Forelimb muscle (tissue), 1 donor: Measurements from ENCODE around the gene DLG1. TPM values are rescaled to one million over a fixed set of nuclear protein-coding genes. Genes with fewer than 3 reads are reported as not detected.
A peak's percentile ranks its signal among the peaks of the same experiment; 100 is the strongest.

Experiments used
- DNase-seq: peaks from one replicate; pipeline ENCODE4 v3.0.0-alpha.2; 2013; ENCODE audit warnings: low read depth
- polyA plus RNA-seq: library from polyadenylated mRNA; unstranded; fragments of 120-200 nt; gene quantifications from one replicate; pipeline ENCODE4 v1.2.1, GENCODE V29; 2013; ENCODE audit not compliant: insufficient read length

DLG1 gene
- polyA plus RNA-seq, result 42.8 TPM

DNA sequence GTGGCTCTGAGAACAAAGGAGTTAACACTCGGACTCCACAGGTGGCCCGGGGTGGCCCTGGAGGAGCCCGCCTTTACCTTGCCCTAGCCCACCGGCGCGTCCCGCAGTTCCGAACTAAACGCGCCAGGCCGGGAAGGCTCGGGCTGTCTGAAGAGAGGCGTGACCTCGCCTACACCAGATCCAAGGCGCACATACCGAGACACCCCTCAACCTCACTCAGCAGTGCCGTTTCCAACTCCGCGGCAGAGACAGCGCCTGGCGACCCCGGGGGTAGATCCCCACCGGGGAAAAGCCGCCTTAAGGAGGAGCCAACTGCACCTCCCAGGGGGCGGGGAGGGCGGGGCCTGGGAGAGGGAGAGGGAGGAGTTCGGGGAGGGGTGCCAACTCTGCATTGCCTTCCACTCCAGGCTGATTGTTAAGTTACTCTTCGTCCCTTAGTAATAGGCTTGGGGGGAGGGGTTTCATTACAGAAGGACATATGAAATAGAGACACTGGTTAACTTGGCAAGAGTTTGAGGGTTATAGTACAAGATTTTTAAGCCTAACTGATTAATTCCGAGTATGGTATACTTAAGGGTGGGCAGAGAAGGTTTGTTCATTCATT lies at the start of gene DLG1:
DLG1 (minus strand) TSS at position 272 of the 604 bp plus-strand sequence. CDS start 1,408 bp downstream, outside the sequence.
- DNase-seq, result peak; percentile 59

- DNase-seq, result no peak
These were observed 49.6 kb upstream of the DLG1 start for GRCh38 chr3:197348014-197348413.

- no peak for DNase-seq
These were observed 47.0 kb upstream of the DLG1 start for GRCh38 chr3:197345390-197345789.

DNA sequence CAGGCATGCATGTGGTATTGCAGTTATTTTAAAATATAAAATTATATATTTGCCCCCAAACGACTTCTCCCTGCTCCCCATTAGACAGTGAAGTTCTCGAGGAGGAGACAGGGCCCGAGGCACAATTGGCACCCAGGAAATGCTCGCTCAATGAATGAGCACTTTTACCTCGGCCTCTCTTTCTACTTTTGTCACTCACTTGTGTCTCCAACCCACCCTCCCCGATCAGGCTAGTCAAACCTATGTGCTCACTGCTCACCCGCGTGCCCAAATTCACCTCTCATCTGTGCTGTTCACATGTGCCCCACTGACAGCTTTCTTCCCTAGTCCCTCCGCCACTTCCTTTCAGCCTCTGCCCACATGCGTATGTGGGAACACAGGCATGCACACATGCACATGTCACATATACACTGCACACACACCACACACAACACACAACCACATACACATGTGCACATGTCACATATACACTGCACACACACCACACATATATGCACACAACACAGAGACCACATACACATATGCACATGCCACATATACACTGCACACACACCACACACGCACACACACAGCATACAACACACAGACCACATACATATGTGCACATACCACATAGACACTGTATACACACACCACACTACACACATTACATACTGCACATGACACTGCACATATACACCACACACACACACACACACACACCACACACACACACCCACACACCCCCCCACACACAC lies 46.3 kb upstream of the DLG1 start:
- no peak for DNase-seq

DNA sequence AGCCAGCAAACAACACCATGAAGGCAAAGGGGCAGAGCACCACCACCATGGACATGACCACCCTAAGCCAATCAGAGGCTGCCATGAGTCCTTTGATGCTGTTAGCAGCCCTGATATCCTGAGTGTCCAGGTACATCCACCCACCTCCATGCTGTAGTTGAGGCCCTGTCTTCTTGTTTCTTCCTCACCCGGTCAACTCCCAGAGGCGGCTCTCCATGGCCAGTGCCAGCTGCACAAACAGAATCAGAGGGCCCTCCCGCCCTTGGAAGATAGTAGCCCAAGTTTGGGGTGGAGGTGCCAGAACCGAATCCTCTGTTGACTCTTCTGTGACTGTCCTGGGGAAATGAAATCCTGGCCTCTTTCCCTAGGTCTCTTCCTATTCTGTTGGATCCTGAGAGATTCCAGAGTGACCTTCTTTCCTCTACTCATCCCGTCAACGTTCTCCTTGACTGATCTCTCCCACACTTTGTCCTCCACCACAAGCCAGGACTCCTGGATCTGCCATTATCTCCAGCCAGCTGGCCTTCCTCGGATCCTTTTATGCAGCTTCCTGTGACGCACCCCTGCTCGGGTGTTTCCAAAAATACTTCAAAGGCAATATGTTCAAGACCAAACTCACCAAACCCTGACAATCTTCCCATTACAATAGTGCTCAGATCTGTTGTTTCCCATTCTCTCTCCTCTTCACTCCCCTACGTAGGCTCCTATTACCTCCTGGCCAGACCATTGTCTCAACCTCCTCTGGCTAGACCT lies 45.4 kb upstream of the DLG1 start:
- no peak for DNase-seq

- no peak for DNase-seq
These were observed 44.7 kb upstream of the DLG1 start for GRCh38 chr3:197343111-197343510.

GRCh38 chr3:197340521-197340871 lies 42.1 kb upstream of the DLG1 start:
- no peak for DNase-seq

DNA sequence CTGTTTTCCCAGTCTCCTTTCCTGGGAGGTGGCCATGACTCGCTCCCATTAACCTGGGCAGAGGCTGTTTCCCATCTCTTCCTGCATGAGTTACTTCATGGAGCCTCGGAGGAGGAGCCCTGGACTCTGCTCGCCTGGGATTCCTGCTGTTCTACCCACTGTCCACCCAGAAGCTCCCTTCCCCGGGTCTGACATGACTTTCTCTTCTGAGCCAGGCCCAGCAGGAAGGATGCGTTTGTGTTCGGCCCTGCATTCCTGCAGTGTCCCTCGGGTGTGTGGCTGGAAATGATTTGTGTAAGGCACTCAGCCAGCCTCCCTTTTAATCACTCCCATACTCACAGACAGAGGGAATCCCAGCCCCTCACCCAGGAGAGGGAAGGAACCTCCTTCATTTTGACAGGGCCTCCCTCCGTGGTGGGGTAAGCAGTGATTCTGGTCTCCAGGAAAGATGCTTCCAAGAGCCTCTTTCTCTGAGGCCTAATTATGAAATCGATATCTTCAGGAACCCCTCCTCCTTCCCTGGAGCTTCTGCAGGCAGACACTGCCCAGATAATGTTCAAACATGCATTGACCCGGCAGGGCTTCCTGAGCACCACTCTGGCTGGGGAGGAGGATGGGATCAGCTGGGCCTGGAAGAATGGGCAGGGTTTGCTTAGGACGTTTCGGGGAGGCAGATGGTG lies 41.6 kb upstream of the DLG1 start:
- peak; percentile 45 for DNase-seq

DNA sequence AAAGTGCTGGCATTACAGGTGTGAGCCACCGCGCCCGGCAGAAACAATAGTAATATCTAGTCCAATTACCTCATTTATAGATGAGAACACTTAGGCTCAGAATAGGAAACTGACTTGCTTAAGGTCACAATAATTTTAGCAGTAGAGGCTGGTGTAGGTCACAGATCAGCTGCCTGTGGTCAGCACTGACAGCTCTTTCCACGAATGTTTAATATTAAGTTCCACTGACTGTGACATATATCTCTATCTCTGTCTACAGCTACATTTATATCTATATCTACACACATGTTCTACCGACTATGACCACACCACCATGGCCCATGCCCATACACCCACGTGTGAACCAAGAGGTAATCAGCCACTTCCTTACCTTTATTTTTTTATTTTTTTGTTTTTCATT lies 40.2 kb upstream of the DLG1 start:
- no peak for DNase-seq

DNA sequence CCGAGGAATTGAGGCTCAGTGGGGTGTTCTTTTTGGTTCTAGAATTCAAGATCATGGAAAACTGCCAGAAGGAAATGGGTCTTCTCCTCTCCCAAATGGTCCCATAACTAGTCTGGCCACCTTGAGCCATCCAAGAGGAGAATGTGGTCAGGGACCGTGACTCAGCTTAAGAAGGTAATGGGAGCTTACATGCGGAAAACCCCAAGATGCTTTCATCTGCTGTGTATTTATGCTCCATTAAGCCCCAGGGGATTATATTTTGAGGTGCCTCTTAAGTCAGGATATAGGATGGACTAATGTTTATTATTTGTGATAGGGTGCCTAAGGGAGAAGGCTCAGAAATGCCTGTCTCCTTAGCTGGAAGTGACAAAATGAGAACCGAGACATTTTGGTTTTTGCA lies 39.2 kb upstream of the DLG1 start:
- no peak for DNase-seq

GRCh38 chr3:197337214-197337613 lies 38.8 kb upstream of the DLG1 start:
- no peak for DNase-seq

DNA sequence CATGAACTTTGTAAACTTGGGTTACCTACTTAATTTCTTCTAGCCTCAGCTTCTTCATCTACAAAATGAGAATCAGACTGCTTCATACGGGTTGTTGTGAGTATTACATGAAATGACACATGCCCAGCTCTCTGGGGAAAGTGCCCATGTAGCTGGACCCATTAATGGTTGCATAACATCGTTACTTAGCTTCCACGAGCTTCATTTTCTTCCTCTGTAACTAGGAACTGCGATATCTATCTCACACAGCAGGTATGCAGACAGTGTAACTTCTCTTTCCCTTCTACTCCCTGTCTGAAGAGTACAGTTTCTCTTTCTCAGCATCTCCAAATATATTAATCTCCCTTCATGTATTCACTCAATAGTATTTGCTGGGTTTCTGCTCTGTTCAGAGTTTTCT lies 37.9 kb upstream of the DLG1 start:
- no peak for DNase-seq

- no peak for DNase-seq
These were observed 37.2 kb upstream of the DLG1 start for GRCh38 chr3:197335428-197336132.

DNA sequence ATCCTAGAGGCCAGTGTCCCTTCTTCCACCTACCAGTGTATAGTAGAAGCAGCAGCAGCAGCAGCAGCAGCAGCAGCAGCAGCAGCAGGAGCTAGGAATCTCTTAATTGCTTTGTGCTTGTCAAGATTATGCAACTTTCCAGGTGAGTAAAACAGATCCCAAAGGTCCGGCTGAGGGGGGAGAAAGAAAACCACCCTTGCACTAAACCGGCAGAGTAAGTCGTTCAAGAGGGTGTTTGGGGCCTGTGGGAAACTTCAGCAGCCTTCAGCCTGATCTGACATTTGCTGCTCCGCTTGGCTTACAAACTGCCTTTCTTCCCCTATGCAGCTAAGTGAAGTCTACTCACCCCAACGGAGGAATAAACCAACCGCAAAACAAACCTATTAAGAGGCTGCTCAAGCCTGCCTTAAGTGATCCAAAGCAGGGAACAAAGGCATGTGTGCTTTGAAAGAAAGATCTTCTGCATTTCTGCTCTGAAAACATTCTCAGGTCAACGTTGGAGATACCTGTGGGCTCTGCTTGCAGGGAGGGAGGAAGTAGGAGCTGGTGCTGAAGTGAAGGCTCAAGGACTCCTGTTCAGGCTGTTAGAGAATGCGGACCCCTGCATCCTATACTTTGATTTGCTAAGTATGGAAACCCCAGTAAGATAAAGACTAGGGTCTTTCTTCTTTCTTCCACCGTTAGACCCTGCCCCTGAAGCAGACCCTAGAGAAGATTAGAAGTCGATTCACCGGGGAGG lies 35.7 kb upstream of the DLG1 start:
- no peak for DNase-seq

GRCh38 chr3:197331131-197331530 lies 32.7 kb upstream of the DLG1 start:
- DNase-seq, result no peak

DNA sequence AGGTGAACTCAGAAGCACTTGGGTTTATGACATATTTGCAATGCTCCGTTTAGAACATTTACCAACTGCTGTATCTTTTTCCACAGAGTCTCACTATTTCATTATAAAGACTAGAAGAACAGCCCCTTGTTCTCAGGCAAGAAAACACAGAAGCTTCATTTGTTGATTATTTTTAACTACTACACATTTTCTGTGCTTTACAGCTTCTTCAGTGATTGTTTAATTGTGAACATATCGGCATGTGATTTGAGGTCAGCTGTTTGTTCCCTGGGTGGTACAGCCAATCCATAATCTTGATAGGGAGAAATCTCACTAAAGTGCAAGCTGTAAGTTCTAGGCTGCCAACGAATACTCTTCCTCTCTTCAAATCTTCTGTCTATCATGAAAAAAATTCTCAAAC lies 31.0 kb upstream of the DLG1 start:
- DNase-seq, result no peak

- DNase-seq, result no peak
These were observed 29.8 kb upstream of the DLG1 start for GRCh38 chr3:197328198-197328597.

DNA sequence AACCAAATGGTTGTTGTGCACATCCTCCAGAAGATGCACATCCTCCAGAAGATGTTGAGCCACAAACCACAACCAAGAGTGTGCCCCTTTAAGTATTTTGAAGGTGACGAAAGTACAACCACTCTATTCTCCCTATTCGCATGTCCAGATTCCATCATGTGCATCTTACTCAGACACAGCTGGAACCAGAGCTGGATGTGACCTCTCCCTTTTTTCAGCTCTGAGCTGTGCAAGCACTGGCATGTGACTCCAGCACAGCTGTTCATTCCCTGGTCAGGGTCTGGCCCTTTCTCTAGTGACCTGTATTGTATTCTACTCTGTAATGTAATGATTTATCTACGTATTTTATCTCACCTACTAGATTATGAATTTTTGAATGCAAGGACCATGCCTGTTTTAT lies 29.3 kb upstream of the DLG1 start:
- no peak for DNase-seq

- no peak for DNase-seq
These were observed 27.4 kb upstream of the DLG1 start for GRCh38 chr3:197325773-197326172.

GRCh38 chr3:197322149-197322548 lies 23.7 kb upstream of the DLG1 start:
- no peak for DNase-seq

DNA sequence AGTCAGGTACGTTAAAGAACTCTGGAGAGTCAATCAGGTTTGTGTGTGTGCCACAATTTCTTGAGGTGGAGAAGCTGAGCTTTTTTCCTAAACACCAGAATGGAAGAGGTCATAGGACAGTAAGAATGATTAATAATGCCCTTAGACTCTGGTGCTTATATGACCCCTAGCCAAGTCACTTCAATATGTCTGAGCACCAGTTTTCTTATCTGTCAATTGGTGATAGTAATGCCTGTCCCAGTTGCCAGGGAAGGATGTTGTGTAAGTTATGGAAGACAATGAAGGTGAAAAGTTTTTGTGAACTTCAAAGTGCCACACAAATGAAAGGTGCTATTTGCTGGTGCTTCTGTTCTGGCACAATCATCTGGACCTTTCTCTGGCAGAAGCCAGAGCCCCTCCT lies 22.2 kb upstream of the DLG1 start:
- DNase-seq, result no peak
